Keratinocyte (primary cell): ENCODE data around the gene RALGPS1. TPM values are rescaled to one million over a fixed set of nuclear protein-coding genes. Genes with fewer than 3 reads are reported as not detected.

Source experiments
- DNase-seq: peaks from one replicate; pipeline ENCODE4 v3.0.0-alpha.2; 2011; ENCODE audit warnings: low read depth, missing footprints, low spot score
- FAIRE-seq: peaks from 2 replicates; lab custom pipeline; 2011; peaks lifted over from hg19 to GRCh38; lab: Jason Lieb, UNC
- H2AFZ ChIP-seq: 2 replicates; pipeline ENCODE4 v1.6.0; 2012; ENCODE audit warnings: low read length, control low read depth, inconsistent platforms; ENCODE audit not compliant: control insufficient read depth
- H3K27ac ChIP-seq: 2 replicates; pipeline ENCODE4 v1.5.1; 2011; ENCODE audit warnings: low read length; ENCODE audit not compliant: control insufficient read depth, insufficient read depth
- H3K27me3 ChIP-seq: 3 replicates; pipeline ENCODE4 v1.6.0; 2011; ENCODE audit warnings: low read length; ENCODE audit not compliant: control insufficient read depth, insufficient read depth; ENCODE audit errors: extremely low read depth
- H3K36me3 ChIP-seq, 2 experiments: 2 replicates in 1 of 2; 3 replicates in 1 of 2; pipeline ENCODE4 v1.5.1; 2011; ENCODE audit warnings: low read length in 2 of 2, mild to moderate bottlenecking in 1 of 2; ENCODE audit not compliant: control insufficient read depth in 2 of 2, insufficient read depth in 2 of 2; ENCODE audit errors: extremely low read depth in 1 of 2
- H3K4me1 ChIP-seq: 3 replicates; pipeline ENCODE4 v1.5.1; 2011; ENCODE audit warnings: low read length; ENCODE audit not compliant: control insufficient read depth, insufficient read depth; ENCODE audit errors: extremely low read depth
- H3K4me2 ChIP-seq: 3 replicates; pipeline ENCODE4 v1.6.0; 2011; ENCODE audit warnings: low read depth, low read length; ENCODE audit not compliant: control insufficient read depth, insufficient read depth; ENCODE audit errors: extremely low read depth
- H3K4me3 ChIP-seq, 3 experiments: fragments of 200-600 bp in 1 of 3; sonication (generic) in 1 of 3; 2 replicates in 2 of 3; 3 replicates in 1 of 3; pipeline ENCODE4 v1.5.1; 2011 to 2016; ENCODE audit warnings: low read length in 3 of 3, mild to moderate bottlenecking in 3 of 3, control low read depth in 2 of 3, inconsistent platforms in 1 of 3, low read depth in 1 of 3, mixed read lengths in 1 of 3, mixed run types in 1 of 3, moderate library complexity in 1 of 3; ENCODE audit not compliant: control insufficient read depth in 2 of 3, insufficient read depth in 2 of 3; ENCODE audit errors: extremely low read depth in 1 of 3
- H3K79me2 ChIP-seq: 2 replicates; pipeline ENCODE4 v1.6.0; 2012; ENCODE audit warnings: low read length; ENCODE audit not compliant: control insufficient read depth, insufficient read depth
- H3K9ac ChIP-seq: 3 replicates; pipeline ENCODE4 v1.6.0; 2011; ENCODE audit warnings: low read length; ENCODE audit not compliant: control insufficient read depth, insufficient read depth; ENCODE audit errors: extremely low read depth
- H3K9me1 ChIP-seq: 3 replicates; pipeline ENCODE4 v1.6.0; 2011; ENCODE audit warnings: low read length; ENCODE audit not compliant: control insufficient read depth, insufficient read depth; ENCODE audit errors: extremely low read depth
- H3K9me3 ChIP-seq: 2 replicates; pipeline ENCODE4 v1.5.1; 2012; ENCODE audit warnings: low read depth, low read length; ENCODE audit not compliant: control insufficient read depth
- H4K20me1 ChIP-seq: 3 replicates; pipeline ENCODE4 v1.6.0; 2011; ENCODE audit warnings: low read length; ENCODE audit not compliant: control insufficient read depth, insufficient read depth; ENCODE audit errors: extremely low read depth
- CTCF ChIP-seq, 3 experiments: IDR thresholded peaks in 1 of 3; conservative IDR thresholded peaks in 1 of 3; optimal IDR thresholded peaks in 1 of 3; 2 replicates in 2 of 3; 3 replicates in 1 of 3; pipeline versions ENCODE3 to v1.5.1; 2011; ENCODE audit warnings: low read length in 3 of 3, mild to moderate bottlenecking in 3 of 3, moderate library complexity in 2 of 3, control low read depth in 1 of 3, inconsistent platforms in 1 of 3; ENCODE audit not compliant: insufficient read depth in 2 of 3; ENCODE audit errors: extremely low read depth in 1 of 3
- EZH2 ChIP-seq: IDR thresholded peaks from one replicate; pipeline ENCODE4 v1.6.1; 2012; ENCODE audit warnings: inconsistent platforms, mild to moderate bottlenecking, low read length, moderate library complexity
- dilution Hi-C: fragments of 300-500 bp; cut with MboI; formaldehyde crosslinking; loops from one replicate; pipeline ENCODE4 v1.7.0; 2020; ENCODE audit warnings: low sequenced_read_pairs; ENCODE audit not compliant: extremely low pct_ligation_motif_present
- polyA plus RNA-seq, 5 experiments: library from polyadenylated mRNA; depleted of rRNA in 3 of 5; stranded (reverse) in 3 of 5; stranded (forward) in 1 of 5; unstranded in 1 of 5; fragments of >200 nt; gene quantifications; 1 replicate in 1 of 5; 2 replicates in 3 of 5; 3 replicates in 1 of 5; pipeline versions ENCODE4 v1.2.1 to v1.2.3, GENCODE V29; 2011 to 2012; ENCODE audit warnings: missing spikeins in 2 of 5, low read depth in 1 of 5, low replicate concordance in 1 of 5

The RALGPS1 gene
- polyA plus RNA-seq, 1 donor (not counting 4 experiments of a cell fraction or from before 2014, with no cell fraction given): 0.56 TPM

- H3K4me1 ChIP-seq: no peaks in the 10 kb centered on the region
- dilution Hi-C loops: no loop called here
- H3K4me2 ChIP-seq: no peak overlapping the region
- no peaks in the 10 kb centered on the region for H4K20me1 ChIP-seq
- no peak overlapping the region for H2AFZ ChIP-seq
- no peaks in the 10 kb centered on the region for H3K36me3 ChIP-seq
- no peak overlapping the region for H3K4me3 ChIP-seq
- H3K79me2 ChIP-seq: no peaks in the 10 kb centered on the region
- no peak overlapping the region for H3K27ac ChIP-seq
- H3K9ac ChIP-seq: no peak overlapping the region
- H3K9me1 ChIP-seq: no peaks in the 10 kb centered on the region
- no peaks in the 10 kb centered on the region for H3K9me3 ChIP-seq
- DNase-seq: no peak
- TF ChIP-seq EZH2 (no peak), CTCF (optimal IDR thresholded peaks at IDR 0.05 in 1 of 3, IDR thresholded peaks at IDR 0.05 in 1 of 3, conservative IDR thresholded peaks at IDR 0.05 in 1 of 3; ENCODE audit: extremely low read depth in 1 of 3, insufficient read depth in 2 of 3, low read length in 3 of 3) (no peak)
- FAIRE-seq: no peak
- peaks cover 11% of the 10 kb centered on the region for H3K27me3 ChIP-seq
Measured at GRCh38 chr9:126925876-126926275, 11.3 kb downstream of the RALGPS1 start.

- TF ChIP-seq EZH2: no peak
- TF ChIP-seq CTCF (optimal IDR thresholded peaks at IDR 0.05 in 1 of 3, IDR thresholded peaks at IDR 0.05 in 1 of 3, conservative IDR thresholded peaks at IDR 0.05 in 1 of 3; ENCODE audit: extremely low read depth in 1 of 3, insufficient read depth in 2 of 3, low read length in 3 of 3): no peak
- H3K36me3 ChIP-seq: no peaks in the 10 kb centered on the region
- H3K27me3 ChIP-seq: peaks cover 11% of the 10 kb centered on the region
- no peak overlapping the region for H3K9ac ChIP-seq
- no peaks in the 10 kb centered on the region for H3K4me1 ChIP-seq
- H3K4me3 ChIP-seq: no peak overlapping the region
- no peaks in the 10 kb centered on the region for H3K9me1 ChIP-seq
- H2AFZ ChIP-seq: no peak overlapping the region
- H4K20me1 ChIP-seq: no peaks in the 10 kb centered on the region
- no peaks in the 10 kb centered on the region for H3K79me2 ChIP-seq
- no peak overlapping the region for H3K4me2 ChIP-seq
- no peak for FAIRE-seq
- dilution Hi-C loops: no loop called here
- no peaks in the 10 kb centered on the region for H3K9me3 ChIP-seq
- no peak for DNase-seq
- no peak overlapping the region for H3K27ac ChIP-seq
Measured at GRCh38 chr9:126926364-126926763, 11.8 kb downstream of the RALGPS1 start.
